GM12801 (cell line): ENCODE measurements around the gene SLC39A12.

Experiments used
- TF ChIP-seq, protein P1 (sequence below): IDR thresholded peaks from one replicate; pipeline ENCODE4 v1.5.1; 2011; ENCODE audit warnings: control low read depth; ENCODE audit not compliant: insufficient read length; ENCODE audit errors: extremely low read depth

The SLC39A12 gene

DNA sequence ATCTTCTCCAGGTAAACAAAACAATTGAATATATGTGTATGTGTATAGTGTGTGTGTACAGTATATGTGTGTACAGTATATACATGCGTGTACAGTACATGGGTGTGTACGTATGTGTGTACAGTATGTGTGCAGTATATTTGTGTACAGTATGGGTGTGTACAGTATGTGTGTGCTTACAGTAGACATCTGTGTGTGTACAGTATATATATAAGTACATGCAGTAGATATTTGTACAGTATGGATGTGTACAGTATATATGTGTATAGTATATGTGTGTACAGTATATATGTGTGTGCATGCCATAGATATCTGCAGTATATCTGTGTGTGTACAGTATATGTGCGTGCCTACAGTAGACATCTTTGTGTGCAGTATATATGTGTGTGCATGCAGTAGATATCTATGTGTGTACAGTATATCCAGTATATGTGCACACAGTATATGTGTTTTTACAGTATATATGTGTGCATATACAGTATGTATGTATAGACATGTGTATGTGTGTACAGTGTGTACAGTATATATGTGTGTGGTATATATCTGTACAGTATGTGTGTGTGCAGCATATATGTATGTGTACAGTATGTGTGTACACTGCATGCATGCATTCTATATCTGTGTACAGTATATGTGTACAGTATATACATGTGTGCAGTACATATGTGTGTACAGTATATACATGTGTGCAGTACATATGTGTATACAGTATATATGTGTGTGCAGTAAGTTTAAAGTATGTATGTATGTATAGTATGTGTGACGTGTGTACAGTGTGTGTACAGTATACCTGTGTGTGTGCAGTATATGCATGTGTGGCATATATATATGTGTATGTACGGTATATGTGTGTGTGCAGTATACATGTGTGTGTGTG is 37.3 kb upstream of the SLC39A12 start:
- TF ChIP-seq, protein P1, sequence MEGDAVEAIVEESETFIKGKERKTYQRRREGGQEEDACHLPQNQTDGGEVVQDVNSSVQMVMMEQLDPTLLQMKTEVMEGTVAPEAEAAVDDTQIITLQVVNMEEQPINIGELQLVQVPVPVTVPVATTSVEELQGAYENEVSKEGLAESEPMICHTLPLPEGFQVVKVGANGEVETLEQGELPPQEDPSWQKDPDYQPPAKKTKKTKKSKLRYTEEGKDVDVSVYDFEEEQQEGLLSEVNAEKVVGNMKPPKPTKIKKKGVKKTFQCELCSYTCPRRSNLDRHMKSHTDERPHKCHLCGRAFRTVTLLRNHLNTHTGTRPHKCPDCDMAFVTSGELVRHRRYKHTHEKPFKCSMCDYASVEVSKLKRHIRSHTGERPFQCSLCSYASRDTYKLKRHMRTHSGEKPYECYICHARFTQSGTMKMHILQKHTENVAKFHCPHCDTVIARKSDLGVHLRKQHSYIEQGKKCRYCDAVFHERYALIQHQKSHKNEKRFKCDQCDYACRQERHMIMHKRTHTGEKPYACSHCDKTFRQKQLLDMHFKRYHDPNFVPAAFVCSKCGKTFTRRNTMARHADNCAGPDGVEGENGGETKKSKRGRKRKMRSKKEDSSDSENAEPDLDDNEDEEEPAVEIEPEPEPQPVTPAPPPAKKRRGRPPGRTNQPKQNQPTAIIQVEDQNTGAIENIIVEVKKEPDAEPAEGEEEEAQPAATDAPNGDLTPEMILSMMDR, result no peak

DNA sequence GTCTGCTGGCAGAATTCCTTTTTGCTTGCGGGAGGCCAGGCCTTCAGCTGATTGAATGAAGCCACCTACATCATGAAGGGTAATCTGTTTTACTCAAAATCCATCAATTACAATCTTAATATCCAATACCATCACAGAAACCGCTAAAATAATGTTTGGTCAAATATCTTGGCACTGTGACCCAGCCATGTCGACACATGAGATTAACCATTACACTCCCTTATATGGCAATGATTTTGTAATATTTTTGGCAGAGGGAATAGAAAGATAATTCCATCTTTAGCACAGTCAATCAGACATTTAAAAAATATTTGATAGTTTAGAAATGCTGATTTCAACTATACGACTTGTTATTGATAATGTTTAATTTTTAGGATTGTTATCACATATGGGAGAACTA is 36.5 kb upstream of the SLC39A12 start:
- TF ChIP-seq, protein P1, result no peak

DNA sequence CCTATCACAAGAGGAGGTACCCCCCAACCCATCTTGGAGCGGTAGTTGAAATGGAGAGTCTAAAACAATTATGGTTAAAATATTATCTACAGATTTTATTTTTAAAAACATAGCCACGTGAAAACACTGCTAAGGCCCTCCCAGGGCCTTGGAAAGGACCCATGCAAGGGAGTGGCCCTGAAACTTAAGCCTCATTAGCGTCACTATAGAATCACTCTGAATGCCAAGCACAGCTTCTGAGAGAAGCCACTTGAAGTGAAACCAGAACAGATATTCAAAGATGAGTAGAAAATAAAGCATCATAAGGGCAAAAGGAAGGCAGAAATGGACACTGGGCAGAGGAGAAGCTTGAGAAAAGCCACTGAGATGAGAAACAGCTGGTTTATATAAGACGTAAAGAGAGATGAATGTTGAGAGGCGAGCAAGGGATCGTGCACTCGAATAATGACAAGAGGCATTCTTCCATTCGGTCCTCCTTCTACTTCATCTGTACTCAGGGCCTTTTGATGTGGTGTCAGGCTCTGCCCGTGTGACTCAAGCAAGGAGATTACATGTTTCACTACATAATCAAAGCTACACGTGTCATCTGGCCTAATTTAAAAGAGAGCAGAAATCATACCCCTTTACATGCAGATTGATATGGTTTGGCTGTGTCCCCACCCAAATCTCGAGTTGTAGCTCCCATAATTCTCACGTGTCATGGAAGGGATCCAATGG is 33.4 kb upstream of the SLC39A12 start:
- TF ChIP-seq, protein P1, result no peak

DNA sequence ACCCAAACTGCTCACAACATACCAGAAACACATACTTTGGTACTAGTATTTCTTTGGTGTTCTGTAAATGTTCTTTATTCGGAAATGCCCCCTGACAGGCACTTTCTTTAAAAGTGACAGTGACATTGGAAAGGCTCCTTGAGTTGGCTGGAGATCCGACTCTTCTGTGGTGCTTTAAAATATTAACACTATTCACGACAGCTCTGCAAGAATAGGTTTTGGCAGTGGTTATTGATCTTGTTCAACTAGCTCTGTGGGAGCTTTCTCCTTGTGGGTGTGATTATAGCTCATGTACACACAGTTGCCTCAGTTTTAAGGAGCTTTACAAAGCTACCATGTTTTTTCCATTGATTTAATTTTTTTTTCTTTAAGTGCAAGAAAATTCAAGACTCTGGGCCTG is 30.3 kb upstream of the SLC39A12 start:
- TF ChIP-seq, protein P1, result no peak

DNA sequence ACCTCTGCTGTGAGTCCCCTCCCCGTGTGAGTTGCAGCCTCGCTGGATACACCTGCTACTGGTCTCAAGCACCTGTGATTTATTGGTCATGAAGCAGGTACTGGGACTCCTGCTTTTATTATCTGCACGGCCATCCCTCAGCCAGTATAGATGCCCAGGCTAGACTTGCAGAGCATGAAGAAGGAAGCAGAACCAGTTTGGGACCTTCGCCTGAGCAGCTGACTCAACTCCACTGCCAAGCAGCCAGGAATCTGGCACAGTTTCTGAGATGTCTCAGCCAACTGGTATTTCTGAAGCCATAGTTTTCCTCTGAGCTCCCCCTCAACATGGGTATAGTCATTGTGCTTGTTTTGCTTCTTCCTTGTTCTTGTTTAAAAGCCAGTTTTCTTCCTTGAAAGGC is 28.0 kb upstream of the SLC39A12 start:
- TF ChIP-seq, protein P1, result no peak

DNA sequence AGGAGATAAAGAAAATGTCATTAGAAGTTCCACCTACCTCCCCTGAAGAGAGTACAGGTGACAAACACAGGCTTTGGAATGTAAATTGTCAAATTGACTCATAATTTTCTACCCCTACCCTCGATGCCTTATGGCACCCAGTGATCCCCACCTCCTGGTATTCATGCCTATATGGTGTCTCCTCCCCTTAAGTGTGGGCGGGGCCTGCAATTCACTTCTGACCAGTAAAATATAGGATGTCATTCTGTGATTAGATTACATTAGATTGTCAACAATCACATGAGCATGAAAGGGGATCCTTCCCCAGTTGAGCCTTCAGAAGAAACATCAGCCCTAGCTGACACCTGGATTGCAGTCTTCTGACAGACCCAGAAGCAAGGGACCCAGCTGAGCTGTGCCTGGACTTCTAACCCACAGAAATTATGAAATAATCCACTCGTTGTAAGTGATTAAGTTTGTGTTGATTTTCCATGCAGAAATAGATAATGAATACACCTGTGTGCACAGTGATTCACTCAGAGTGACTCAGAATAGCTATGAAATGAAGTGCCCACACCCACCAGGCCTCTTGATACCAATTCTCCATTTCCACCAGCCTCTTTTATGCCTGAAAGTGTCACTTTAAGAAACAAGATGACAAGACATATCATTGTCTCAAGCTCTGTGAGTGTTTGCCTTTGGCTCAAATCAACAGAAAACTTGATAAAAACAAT is 8.5 kb upstream of the SLC39A12 start:
- TF ChIP-seq, protein P1, result no peak

DNA sequence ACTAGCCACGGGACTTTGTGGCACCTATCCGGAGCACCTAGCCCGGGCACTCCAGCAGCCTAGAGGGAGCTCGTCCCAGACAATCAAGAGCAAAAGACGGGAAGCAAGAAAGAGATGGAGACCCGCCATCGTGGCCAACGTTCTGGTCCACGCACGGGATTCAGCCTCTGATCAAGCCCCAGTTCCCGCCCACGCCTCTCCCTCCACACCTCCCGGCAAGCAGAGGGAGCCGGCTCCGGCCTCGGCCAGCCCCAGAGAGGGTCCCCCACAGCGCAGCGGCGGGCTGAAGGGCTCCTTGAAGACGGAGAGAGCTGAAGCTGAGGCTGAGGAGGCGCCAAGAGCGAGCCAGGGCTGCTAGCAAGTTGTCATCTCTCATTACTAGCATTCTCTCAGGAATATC is 992 bp upstream of the SLC39A12 start:
- TF ChIP-seq, protein P1, result no peak
